Kidney (tissue), 14 donors: Measurements from ENCODE around the gene GRB7. TPM values are rescaled to one million over a fixed set of nuclear protein-coding genes. Genes with fewer than 3 reads are reported as not detected.

Experiments
- DNase-seq, 5 donors: peaks; one replicate each; pipeline ENCODE4 v3.0.0-alpha.2; 2013 to 2020
- FAIRE-seq: peaks from 2 replicates; lab custom pipeline; 2012; peaks lifted over from hg19 to GRCh38; lab: Jason Lieb, UNC
- H3K27ac ChIP-seq, 2 donors: one replicate each; pipeline ENCODE4 v1.7.0; 2013; ENCODE audit warnings: low read depth in 2 of 2, low read length in 2 of 2, inconsistent platforms in 1 of 2
- H3K27me3 ChIP-seq: one replicate; pipeline ENCODE4 v1.7.1; 2013; ENCODE audit warnings: low read length, inconsistent platforms; ENCODE audit not compliant: control insufficient read depth, insufficient read depth
- H3K36me3 ChIP-seq, 3 donors: one replicate each; pipeline versions ENCODE4 v1.7.0 to v1.7.1; 2013; ENCODE audit warnings: low read length in 3 of 3, control low read depth in 1 of 3, inconsistent platforms in 1 of 3; ENCODE audit not compliant: insufficient read depth in 3 of 3, control insufficient read depth in 2 of 3
- H3K4me1 ChIP-seq, 3 donors: one replicate each; pipeline versions ENCODE4 v1.7.0 to v1.7.1; 2013; ENCODE audit warnings: low read length in 3 of 3, inconsistent platforms in 1 of 3, low read depth in 1 of 3; ENCODE audit not compliant: control insufficient read depth in 2 of 3, insufficient read depth in 2 of 3
- H3K4me3 ChIP-seq, 3 donors: one replicate each; pipeline versions ENCODE4 v1.7.0 to v1.8.1; 2013; ENCODE audit warnings: low read length in 3 of 3, control low read depth in 1 of 3, inconsistent platforms in 1 of 3
- H3K9ac ChIP-seq, 3 donors: one replicate each; pipeline versions ENCODE4 v1.7.0 to v1.7.1; 2013; ENCODE audit warnings: low read length in 3 of 3, control low read depth in 1 of 3, inconsistent platforms in 1 of 3
- H3K9me3 ChIP-seq, 3 donors: one replicate each; pipeline versions ENCODE4 v1.7.0 to v1.7.1; 2013; ENCODE audit warnings: low read length in 3 of 3, control low read depth in 1 of 3, inconsistent platforms in 1 of 3; ENCODE audit not compliant: control insufficient read depth in 2 of 3, insufficient read depth in 1 of 3
- CTCF ChIP-seq: IDR thresholded peaks from 3 replicates; pipeline ENCODE4 v1.5.1; 2012; ENCODE audit warnings: mild to moderate bottlenecking, moderate library complexity, borderline replicate concordance; ENCODE audit not compliant: insufficient read depth; ENCODE audit errors: extremely low read depth
- intact Hi-C: fragments of 100-400 bp; cut with DNase I; formaldehyde crosslinking; loops from one replicate; pipeline ENCODE4 v1.11.1; 2022
- polyA plus RNA-seq: library from polyadenylated mRNA; stranded (reverse); fragments of 350-450 nt; fragmentation: Illumina TruSeq; extraction: RNeasy Lipid Tissue Mini Kit (QIAGEN cat#74804); gene quantifications from one replicate; pipeline ENCODE4 v1.2.3, GENCODE V29; 2014; ENCODE audit warnings: low read depth, low replicate concordance; ENCODE audit not compliant: insufficient read depth
- total RNA-seq: library from RNA; stranded (reverse); fragmentation: NEBNext Ultra II Directional; extraction: Animal tissue kit (Norgen Biotek cat#: 25700); gene quantifications from one replicate; pipeline ENCODE4 v1.2.1, GENCODE V29; 2021
- donor health status: control.
- donor health status: control.
- donor health status: control.
- donor health status: control.
- donor health status: control.
- donor health status: DM: yes; HTN: yes; CAD: no.
- donor health status: Normal renal cell carcinoma (clear cell type).

GRB7 gene
- total and polyA plus RNA-seq, 2 donors from 2014 or later, result 20.9 to 72.5 TPM

GRCh38 chr17:39701012-39701783, 36.5 kb upstream of the GRB7 start:
- H3K4me3 ChIP-seq, result peak overlapping the region; percentile 69 to 88 (median 85)
- no peak for TF ChIP-seq CTCF
- H3K27ac ChIP-seq, result peak overlapping the region; percentile 93 to 94
- H3K4me1 ChIP-seq, result peaks cover 0 to 58% (median 49%) of the 10 kb centered on the region in 3 donors
- no peaks in the 10 kb centered on the region for H3K27me3 ChIP-seq
- intact Hi-C loops, result no loop called here
- H3K9me3 ChIP-seq, result no peaks in the 10 kb centered on the region
- DNase-seq (peak in 3 of 5 donors; percentile 23 to 64 (median 44)), FAIRE-seq (no peak)
- peak overlapping the region; percentile 54 to 70 (median 63) for H3K9ac ChIP-seq
- H3K36me3 ChIP-seq, result no peaks in the 10 kb centered on the region

GRCh38 chr17:39701784-39702422, 35.8 kb upstream of the GRB7 start:
- H3K9me3 ChIP-seq, result no peaks in the 10 kb centered on the region
- no peak for TF ChIP-seq CTCF
- peak overlapping the region; percentile 54 to 70 (median 63) for H3K9ac ChIP-seq
- H3K27ac ChIP-seq, result peak overlapping the region; percentile 93 to 94
- FAIRE-seq (no peak), DNase-seq (no peak)
- intact Hi-C loops, result no loop called here
- H3K27me3 ChIP-seq, result no peaks in the 10 kb centered on the region
- peaks cover 0 to 60% (median 42%) of the 10 kb centered on the region in 3 donors for H3K4me1 ChIP-seq
- peaks cover 0 to under 1% (median under 1%) of the 10 kb centered on the region in 3 donors for H3K36me3 ChIP-seq
- peak overlapping the region; percentile 69 to 88 (median 85) for H3K4me3 ChIP-seq

DNA sequence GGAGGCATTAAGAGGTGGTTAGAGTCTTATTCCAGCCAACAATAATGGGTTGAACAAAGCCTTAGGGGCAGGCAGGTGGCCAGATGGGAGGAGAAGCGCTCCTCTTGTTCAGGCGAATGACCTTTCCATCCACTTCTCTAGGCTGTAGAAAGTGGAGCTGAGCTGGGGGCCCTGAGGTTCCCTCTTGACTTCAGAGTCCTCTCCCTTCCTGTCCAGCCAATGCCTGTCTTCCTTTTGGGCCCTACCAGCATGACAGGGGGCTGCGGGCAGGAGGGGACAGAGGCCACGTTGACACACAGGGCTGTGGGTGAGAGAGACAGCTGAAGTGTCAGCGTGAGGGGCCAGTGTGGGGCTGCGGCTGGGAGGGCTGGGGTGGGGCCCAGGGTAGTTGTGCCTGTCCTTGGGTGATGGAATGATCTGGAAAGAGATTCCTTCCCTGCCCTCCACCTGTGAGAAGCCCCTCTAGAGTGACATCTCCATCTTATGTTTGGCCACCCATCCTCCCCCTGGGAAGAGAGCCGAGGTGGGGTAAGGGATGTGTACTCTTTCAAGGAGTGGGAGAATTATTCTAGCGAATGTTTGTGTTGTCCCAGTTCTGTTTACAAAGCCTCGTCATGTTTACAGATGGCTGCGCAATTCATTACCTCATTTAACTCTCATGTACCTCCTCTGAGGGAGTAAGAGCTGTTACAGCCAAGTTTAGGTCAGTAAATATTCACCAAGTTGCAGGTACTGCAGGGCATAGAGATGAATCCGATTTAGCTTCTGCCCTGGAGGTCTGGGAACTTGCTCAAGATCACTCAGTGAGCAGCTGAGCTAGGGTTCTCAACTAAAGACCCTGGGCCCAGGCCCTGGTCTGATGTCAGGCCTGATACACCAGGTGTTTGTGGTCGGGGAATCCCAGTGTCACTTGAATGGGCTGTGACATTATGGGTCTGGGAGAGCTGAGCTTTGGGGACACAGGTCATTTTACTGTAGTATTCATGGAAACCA, 34.5 kb upstream of the GRB7 start:
- FAIRE-seq (no peak), DNase-seq (peak in 1 of 5 donors; percentile 20)
- H3K4me1 ChIP-seq, result peaks cover 0 to 66% (median 41%) of the 10 kb centered on the region in 3 donors
- peaks cover 0 to 12% (median 7%) of the 10 kb centered on the region in 3 donors for H3K36me3 ChIP-seq
- intact Hi-C loops, result no loop called here
- H3K27me3 ChIP-seq, result no peaks in the 10 kb centered on the region
- H3K9ac ChIP-seq, result peak overlapping the region in 2 of 3 donors; percentile 22 to 31
- TF ChIP-seq CTCF, result no peak
- H3K4me3 ChIP-seq, result peak overlapping the region in 2 of 3 donors; percentile 4 to 30
- H3K9me3 ChIP-seq, result no peaks in the 10 kb centered on the region
- peak overlapping the region; percentile 59 to 80 for H3K27ac ChIP-seq
